ENCODE results near the gene RCSD1.

DNA sequence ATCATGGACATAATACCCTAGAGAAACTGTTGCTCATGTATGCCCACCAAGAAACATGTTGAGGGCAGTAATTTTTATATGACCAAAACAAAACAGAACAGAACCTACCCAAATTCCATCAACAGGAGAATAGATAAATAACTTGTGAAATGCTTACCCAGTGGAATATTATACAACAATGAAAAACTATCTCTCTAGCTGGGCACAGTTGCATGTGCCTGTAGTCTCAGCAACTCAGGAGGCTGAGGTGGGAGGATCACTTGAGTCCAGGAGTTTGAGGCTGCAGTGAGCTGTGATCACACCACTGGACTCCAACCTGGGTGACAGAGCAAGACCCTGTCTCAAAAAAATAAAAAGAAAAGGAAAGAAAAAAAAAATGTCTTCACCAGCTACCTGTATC is 37.6 kb upstream of the RCSD1 start:
- TF ChIP-seq CTCF (IDR thresholded peaks at IDR 0.05): no peak
- no peak for TF ChIP-seq POLR2A (IDR thresholded peaks at IDR 0.05)
- TF ChIP-seq POLR2AphosphoS5 (IDR thresholded peaks at IDR 0.05): no peak
- no peak for TF ChIP-seq EP300 (IDR thresholded peaks at IDR 0.05)

Measured in stomach (tissue), 4 donors.